ENCODE data around the gene NDUFA13.

DNA sequence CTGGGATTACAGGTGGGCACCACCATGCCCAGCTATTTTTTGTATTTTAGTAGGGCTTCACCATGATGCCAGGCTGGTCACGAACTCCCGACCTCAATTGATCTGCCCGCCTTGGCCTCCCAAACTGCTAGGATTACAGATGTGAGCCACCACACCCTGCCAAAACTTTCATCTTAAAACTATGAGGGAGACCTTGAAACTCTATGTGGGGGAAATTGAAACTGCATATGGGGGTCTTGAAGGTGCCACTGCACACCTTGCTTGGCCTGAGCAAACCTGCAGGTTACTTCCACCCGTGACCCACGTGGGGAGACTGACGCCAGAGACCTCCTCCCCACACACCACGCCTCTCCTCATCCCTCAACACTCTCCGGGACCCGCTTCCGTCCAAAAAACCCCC is 37.6 kb downstream of the NDUFA13 start:
- TF ChIP-seq, protein P1, sequence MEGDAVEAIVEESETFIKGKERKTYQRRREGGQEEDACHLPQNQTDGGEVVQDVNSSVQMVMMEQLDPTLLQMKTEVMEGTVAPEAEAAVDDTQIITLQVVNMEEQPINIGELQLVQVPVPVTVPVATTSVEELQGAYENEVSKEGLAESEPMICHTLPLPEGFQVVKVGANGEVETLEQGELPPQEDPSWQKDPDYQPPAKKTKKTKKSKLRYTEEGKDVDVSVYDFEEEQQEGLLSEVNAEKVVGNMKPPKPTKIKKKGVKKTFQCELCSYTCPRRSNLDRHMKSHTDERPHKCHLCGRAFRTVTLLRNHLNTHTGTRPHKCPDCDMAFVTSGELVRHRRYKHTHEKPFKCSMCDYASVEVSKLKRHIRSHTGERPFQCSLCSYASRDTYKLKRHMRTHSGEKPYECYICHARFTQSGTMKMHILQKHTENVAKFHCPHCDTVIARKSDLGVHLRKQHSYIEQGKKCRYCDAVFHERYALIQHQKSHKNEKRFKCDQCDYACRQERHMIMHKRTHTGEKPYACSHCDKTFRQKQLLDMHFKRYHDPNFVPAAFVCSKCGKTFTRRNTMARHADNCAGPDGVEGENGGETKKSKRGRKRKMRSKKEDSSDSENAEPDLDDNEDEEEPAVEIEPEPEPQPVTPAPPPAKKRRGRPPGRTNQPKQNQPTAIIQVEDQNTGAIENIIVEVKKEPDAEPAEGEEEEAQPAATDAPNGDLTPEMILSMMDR (IDR thresholded peaks at IDR 0.05), result no peak
- TF ChIP-seq POLR2A (IDR thresholded peaks at IDR 0.05), result no peak

All from heart left ventricle (tissue), 13 donors.